AG08395 (cell line): ENCODE data around the gene MAGEA9B.
"Not testable (repeated sequence)": the region's sequence is repeated elsewhere in the genome, so short reads cannot be mapped to it uniquely, and the experiment has no call there.

Source experiments
- DNase-seq: peaks from one replicate; pipeline ENCODE4 v3.0.0; 2012; ENCODE audit warnings: mixed read lengths, low spot score

The MAGEA9B gene

GRCh38 chrX:149534926-149535602 lies 52.2 kb downstream of the MAGEA9B start:
- not testable (repeated sequence) for DNase-seq

GRCh38 chrX:149533999-149534398 lies 53.3 kb downstream of the MAGEA9B start:
- not testable (repeated sequence) for DNase-seq

- DNase-seq: not testable (repeated sequence)
These were observed 54.4 kb downstream of the MAGEA9B start for GRCh38 chrX:149532868-149533267.
